ENCODE measurements around the gene SDK1.

Gene SDK1

DNA sequence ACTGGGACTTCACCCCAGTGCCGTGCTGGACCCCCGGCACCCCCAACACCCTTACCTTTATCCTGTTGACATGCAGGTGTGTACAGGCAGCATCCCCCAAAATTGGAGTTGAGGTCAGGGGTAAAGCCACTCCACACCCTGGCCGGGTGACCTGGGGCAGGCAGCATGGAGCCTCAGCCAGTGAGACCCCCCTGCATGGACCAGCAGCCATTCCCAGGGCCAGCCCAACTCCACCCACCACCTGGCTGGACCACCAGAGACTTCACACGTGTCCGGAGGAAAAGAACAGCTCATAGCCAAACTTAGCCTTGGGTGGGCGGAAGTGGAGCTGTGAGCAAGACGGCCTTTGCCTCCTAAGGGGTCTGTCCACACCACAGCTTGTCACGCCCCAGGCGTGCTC, 968.0 kb downstream of the SDK1 start:
- no peak for DNase-seq (ENCODE audit: low read depth)
- no peak overlapping the region for H3K4me3 ChIP-seq (ENCODE audit: low read depth, low read length)
- TF ChIP-seq POLR2A (IDR thresholded peaks at IDR 0.05; ENCODE audit: extremely low read depth, insufficient read length) (no peak), MYC (IDR thresholded peaks at IDR 0.05; ENCODE audit: low read depth, low read length) (no peak)
- TF ChIP-seq, protein P1, sequence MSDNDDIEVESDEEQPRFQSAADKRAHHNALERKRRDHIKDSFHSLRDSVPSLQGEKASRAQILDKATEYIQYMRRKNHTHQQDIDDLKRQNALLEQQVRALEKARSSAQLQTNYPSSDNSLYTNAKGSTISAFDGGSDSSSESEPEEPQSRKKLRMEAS (IDR thresholded peaks at IDR 0.05; ENCODE audit: low read depth, low read length), result no peak
- TF ChIP-seq, protein P2, sequence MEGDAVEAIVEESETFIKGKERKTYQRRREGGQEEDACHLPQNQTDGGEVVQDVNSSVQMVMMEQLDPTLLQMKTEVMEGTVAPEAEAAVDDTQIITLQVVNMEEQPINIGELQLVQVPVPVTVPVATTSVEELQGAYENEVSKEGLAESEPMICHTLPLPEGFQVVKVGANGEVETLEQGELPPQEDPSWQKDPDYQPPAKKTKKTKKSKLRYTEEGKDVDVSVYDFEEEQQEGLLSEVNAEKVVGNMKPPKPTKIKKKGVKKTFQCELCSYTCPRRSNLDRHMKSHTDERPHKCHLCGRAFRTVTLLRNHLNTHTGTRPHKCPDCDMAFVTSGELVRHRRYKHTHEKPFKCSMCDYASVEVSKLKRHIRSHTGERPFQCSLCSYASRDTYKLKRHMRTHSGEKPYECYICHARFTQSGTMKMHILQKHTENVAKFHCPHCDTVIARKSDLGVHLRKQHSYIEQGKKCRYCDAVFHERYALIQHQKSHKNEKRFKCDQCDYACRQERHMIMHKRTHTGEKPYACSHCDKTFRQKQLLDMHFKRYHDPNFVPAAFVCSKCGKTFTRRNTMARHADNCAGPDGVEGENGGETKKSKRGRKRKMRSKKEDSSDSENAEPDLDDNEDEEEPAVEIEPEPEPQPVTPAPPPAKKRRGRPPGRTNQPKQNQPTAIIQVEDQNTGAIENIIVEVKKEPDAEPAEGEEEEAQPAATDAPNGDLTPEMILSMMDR (IDR thresholded peaks at IDR 0.05; ENCODE audit: low read depth, low read length), result no peak

DNA sequence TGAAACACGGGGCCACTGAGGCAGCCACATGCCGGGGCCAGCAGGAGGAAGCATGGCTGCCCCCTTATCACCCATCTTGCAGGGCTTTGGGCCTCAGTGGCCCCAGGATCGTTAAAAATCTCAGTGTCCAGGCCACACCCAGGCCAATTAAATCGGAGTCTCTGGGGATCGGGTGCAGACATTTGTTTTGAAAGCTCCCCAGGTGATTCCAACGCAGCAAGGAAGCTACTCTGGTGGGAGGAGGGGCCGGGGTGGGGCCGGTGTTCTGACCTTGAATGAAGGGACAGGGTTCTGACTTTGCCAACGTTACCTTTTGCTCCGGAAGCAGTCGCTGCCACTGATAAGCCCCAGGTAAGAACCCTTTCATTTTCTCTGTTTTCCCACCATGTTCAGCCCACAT, 968.7 kb downstream of the SDK1 start:
- TF ChIP-seq MYC (IDR thresholded peaks at IDR 0.05; ENCODE audit: low read depth, low read length), result no peak
- no peak for TF ChIP-seq POLR2A (IDR thresholded peaks at IDR 0.05; ENCODE audit: extremely low read depth, insufficient read length)
- TF ChIP-seq, protein P2 (IDR thresholded peaks at IDR 0.05; ENCODE audit: low read depth, low read length), result no peak
- TF ChIP-seq, protein P1 (IDR thresholded peaks at IDR 0.05; ENCODE audit: low read depth, low read length), result no peak
- H3K4me3 ChIP-seq (ENCODE audit: low read depth, low read length), result no peak overlapping the region
- DNase-seq (ENCODE audit: low read depth), result no peak

DNA sequence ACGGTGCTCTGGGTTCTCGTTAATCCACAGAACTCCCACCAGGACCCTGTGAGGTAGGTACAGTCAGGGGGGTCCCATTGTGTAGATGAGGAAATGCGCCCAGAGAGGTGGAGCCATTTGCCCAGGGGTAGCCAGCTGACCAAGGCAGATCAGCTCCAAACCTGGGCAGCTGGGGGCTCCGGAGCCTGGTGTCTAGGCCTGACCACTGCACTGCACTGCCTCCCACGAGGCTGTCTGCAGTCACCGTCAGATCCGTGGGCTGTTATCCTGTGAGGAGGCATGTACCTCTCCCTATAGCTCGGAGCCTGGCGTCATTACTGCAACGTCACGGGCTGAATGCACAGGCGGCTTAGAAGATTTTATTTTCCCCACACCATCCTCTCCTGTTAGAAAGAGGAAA, 969.2 kb downstream of the SDK1 start:
- H3K4me3 ChIP-seq (ENCODE audit: low read depth, low read length), result no peak overlapping the region
- no peak for TF ChIP-seq MYC (IDR thresholded peaks at IDR 0.05; ENCODE audit: low read depth, low read length)
- TF ChIP-seq, protein P1 (IDR thresholded peaks at IDR 0.05; ENCODE audit: low read depth, low read length), result no peak
- no peak for TF ChIP-seq POLR2A (IDR thresholded peaks at IDR 0.05; ENCODE audit: extremely low read depth, insufficient read length)
- DNase-seq (ENCODE audit: low read depth), result no peak

DNA sequence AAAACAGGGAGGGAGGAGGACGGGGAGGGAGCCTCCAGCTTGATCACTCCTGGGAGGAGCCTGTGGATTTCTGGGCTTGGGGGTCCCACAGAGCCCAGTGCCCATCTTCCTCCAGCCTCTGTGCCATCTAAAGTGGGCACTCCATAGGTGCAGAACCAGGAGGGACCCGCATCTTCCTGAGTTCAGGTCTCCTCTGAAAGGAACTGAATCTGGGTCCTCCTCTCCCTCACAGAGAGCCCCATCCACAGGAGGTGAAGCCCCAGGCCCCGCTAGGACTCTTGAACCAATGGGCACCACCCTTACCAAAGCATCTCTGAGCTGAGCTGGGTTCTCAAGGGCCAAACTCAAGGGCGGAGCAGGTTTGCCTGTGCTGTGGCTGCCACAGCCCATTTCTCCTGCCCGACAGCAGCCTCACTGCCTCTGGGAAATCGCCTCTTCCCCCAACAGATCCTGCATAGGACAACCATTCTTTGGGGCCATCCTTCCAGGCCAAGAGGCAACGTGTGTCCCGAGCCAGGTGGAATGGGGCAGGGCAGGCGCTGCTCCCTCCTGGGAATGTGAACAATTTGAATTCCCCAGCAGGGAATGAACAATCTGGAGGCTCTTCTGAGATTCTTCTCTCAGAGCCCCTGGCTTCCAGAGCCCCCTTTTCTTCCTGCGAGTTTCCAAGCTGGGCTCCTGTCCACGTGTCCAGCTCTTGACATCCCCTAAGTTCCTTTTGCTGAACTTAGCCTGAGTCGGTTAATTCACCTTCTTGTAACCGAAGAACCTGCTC, 970.1 kb downstream of the SDK1 start:
- no peak for DNase-seq (ENCODE audit: low read depth)
- H3K4me3 ChIP-seq (ENCODE audit: low read depth, low read length), result no peak overlapping the region
- no peak for TF ChIP-seq MYC (IDR thresholded peaks at IDR 0.05; ENCODE audit: low read depth, low read length)
- TF ChIP-seq POLR2A (IDR thresholded peaks at IDR 0.05; ENCODE audit: extremely low read depth, insufficient read length), result no peak
- TF ChIP-seq, protein P1 (IDR thresholded peaks at IDR 0.05; ENCODE audit: low read depth, low read length), result no peak
- TF ChIP-seq, protein P2 (IDR thresholded peaks at IDR 0.05; ENCODE audit: low read depth, low read length), result no peak

DNA sequence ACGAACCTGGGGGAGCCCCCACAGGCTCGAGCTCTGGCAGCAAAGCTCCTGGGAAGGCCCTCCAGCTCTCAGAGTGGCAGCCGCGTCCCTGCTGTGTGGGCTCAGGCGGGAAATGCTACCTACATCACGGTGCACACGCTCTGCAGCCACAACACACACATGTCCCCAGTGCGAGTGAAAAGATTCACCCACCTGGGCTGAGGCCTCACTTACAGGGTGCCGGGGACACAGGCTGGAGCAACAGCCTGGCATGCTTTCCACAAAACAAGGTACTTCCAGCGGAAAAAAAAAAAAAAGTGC, 970.6 kb downstream of the SDK1 start:
- no peak overlapping the region for H3K4me3 ChIP-seq (ENCODE audit: low read depth, low read length)
- no peak for DNase-seq (ENCODE audit: low read depth)
- no peak for TF ChIP-seq MYC (IDR thresholded peaks at IDR 0.05; ENCODE audit: low read depth, low read length)
- TF ChIP-seq, protein P1 (IDR thresholded peaks at IDR 0.05; ENCODE audit: low read depth, low read length), result no peak
- no peak for TF ChIP-seq POLR2A (IDR thresholded peaks at IDR 0.05; ENCODE audit: extremely low read depth, insufficient read length)
- TF ChIP-seq, protein P2 (IDR thresholded peaks at IDR 0.05; ENCODE audit: low read depth, low read length), result no peak

DNA sequence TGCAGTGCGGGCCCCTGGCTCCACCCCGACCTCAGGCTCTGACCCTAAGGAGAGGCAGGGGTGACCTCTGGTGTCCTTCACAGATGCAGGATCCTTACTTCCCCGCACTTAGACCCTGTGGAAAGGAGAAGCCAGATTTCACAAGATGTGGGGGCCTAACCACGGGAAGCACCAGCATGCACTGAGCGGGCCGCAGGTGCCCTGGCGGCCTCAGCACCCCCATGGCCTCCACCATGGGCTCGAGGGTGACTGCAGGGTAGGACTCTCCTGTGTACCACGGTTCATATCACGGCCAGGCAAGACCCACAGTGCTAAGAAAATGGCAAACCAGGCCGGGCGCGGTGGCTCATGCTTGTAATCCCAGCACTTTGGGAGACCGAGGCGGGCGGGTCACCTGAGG, 971.1 kb downstream of the SDK1 start:
- H3K4me3 ChIP-seq (ENCODE audit: low read depth, low read length), result no peak overlapping the region
- TF ChIP-seq MYC (IDR thresholded peaks at IDR 0.05; ENCODE audit: low read depth, low read length) (no peak), POLR2A (IDR thresholded peaks at IDR 0.05; ENCODE audit: extremely low read depth, insufficient read length) (no peak)
- TF ChIP-seq, protein P2 (IDR thresholded peaks at IDR 0.05; ENCODE audit: low read depth, low read length), result no peak
- TF ChIP-seq, protein P1 (IDR thresholded peaks at IDR 0.05; ENCODE audit: low read depth, low read length), result no peak
- peak; percentile 25 for DNase-seq (ENCODE audit: low read depth)

Measured in NB4 (cell line).